ENCODE measurements around the gene LSAMP. TPM values are rescaled to one million over a fixed set of nuclear protein-coding genes. Genes with fewer than 3 reads are reported as not detected.
"Not testable (repeated sequence)": the region's sequence is repeated elsewhere in the genome, so short reads cannot be mapped to it uniquely, and the experiment has no call there.

The LSAMP gene
- total RNA-seq, 4 donors from 2014 or later, result 1.2 to 3.0 (median 1.8) TPM

GRCh38 chr3:116226266-116226665, 219.0 kb downstream of the LSAMP start:
- no peaks in the 10 kb centered on the region for H3K9me3 ChIP-seq
- WGBS, result 84% methylated on average over 1 of the region's 1 CpG
- H3K36me3 ChIP-seq, result no peaks in the 10 kb centered on the region
- H3K27ac ChIP-seq (replicated peaks in 1 of 4), result no peak overlapping the region
- H3K27me3 ChIP-seq, result no peaks in the 10 kb centered on the region
- no peaks in the 10 kb centered on the region for H3K4me1 ChIP-seq
- intact Hi-C loops (cut with DNase I), result no loop called here
- no peak for DNase-seq (ENCODE audit: extremely low spot score)
- no peak for TF ChIP-seq POLR2AphosphoS5 (IDR thresholded peaks at IDR 0.05)
- TF ChIP-seq POLR2A (IDR thresholded peaks at IDR 0.05; ENCODE audit: low read depth), result no peak
- no peak for TF ChIP-seq EP300 (IDR thresholded peaks at IDR 0.05)
- TF ChIP-seq CTCF (IDR thresholded peaks at IDR 0.05), result no peak
- H3K4me3 ChIP-seq, result no peak overlapping the region

GRCh38 chr3:116216761-116217160, 228.5 kb downstream of the LSAMP start:
- Histone ChIP-seq H3K4me1 (no peaks in the 10 kb centered on the region), H3K9me3 (no peaks in the 10 kb centered on the region), H3K4me3 (no peak overlapping the region), H3K27me3 (no peaks in the 10 kb centered on the region), H3K36me3 (no peaks in the 10 kb centered on the region), H3K27ac (replicated peaks in 1 of 4) (no peak overlapping the region)
- WGBS, result 67% methylated on average over 4 of the region's 4 CpGs
- TF ChIP-seq CTCF (IDR thresholded peaks at IDR 0.05), result no peak
- no peak for TF ChIP-seq POLR2A (IDR thresholded peaks at IDR 0.05; ENCODE audit: low read depth)
- TF ChIP-seq EP300 (IDR thresholded peaks at IDR 0.05), result no peak
- TF ChIP-seq POLR2AphosphoS5 (IDR thresholded peaks at IDR 0.05), result no peak
- intact Hi-C loops (cut with DNase I), result no loop called here
- DNase-seq (ENCODE audit: extremely low spot score), result no peak

GRCh38 chr3:116211901-116212300, 233.4 kb downstream of the LSAMP start:
- intact Hi-C loops (cut with DNase I), result no loop called here
- 90% methylated on average over 2 of the region's 2 CpGs for whole genome bisulfite sequencing
- H3K4me3 ChIP-seq, result no peak overlapping the region
- H3K27ac ChIP-seq (replicated peaks in 1 of 4), result no peak overlapping the region
- no peak for DNase-seq (ENCODE audit: extremely low spot score)
- H3K4me1 ChIP-seq, result no peaks in the 10 kb centered on the region
- no peaks in the 10 kb centered on the region for H3K9me3 ChIP-seq
- H3K27me3 ChIP-seq, result no peaks in the 10 kb centered on the region
- TF ChIP-seq CTCF (IDR thresholded peaks at IDR 0.05), result no peak
- no peak for TF ChIP-seq EP300 (IDR thresholded peaks at IDR 0.05)
- no peak for TF ChIP-seq POLR2AphosphoS5 (IDR thresholded peaks at IDR 0.05)
- TF ChIP-seq POLR2A (IDR thresholded peaks at IDR 0.05; ENCODE audit: low read depth), result no peak
- H3K36me3 ChIP-seq, result no peaks in the 10 kb centered on the region

- H3K4me1 ChIP-seq; H3K27me3 ChIP-seq; H3K36me3 ChIP-seq; intact Hi-C loops (cut with DNase I); H3K27ac ChIP-seq (replicated peaks in 1 of 4); H3K4me3 ChIP-seq; DNase-seq (ENCODE audit: extremely low spot score); H3K9me3 ChIP-seq: not testable (repeated sequence)
- WGBS, result 87% methylated on average over 15 of the region's 15 CpGs
Measured at GRCh38 chr3:116208830-116209229, 236.5 kb downstream of the LSAMP start.

- WGBS, result 70% methylated on average over 5 of the region's 5 CpGs
- DNase-seq (ENCODE audit: extremely low spot score), result no peak
- H3K4me3 ChIP-seq, result no peak overlapping the region
- H3K4me1 ChIP-seq, result no peaks in the 10 kb centered on the region
- H3K36me3 ChIP-seq, result no peaks in the 10 kb centered on the region
- intact Hi-C loops (cut with DNase I), result no loop called here
- TF ChIP-seq EP300 (IDR thresholded peaks at IDR 0.05) (no peak), CTCF (IDR thresholded peaks at IDR 0.05) (no peak), POLR2A (IDR thresholded peaks at IDR 0.05; ENCODE audit: low read depth) (no peak), POLR2AphosphoS5 (IDR thresholded peaks at IDR 0.05) (no peak)
- no peaks in the 10 kb centered on the region for H3K27me3 ChIP-seq
- H3K9me3 ChIP-seq, result no peaks in the 10 kb centered on the region
- no peak overlapping the region for H3K27ac ChIP-seq (replicated peaks in 1 of 4)
Measured at GRCh38 chr3:116200956-116201690, 244.2 kb downstream of the LSAMP start.

Measured in esophagus muscularis mucosa (tissue), 4 donors.